Activated CD4-positive, alpha-beta T cell treated with anti-CD3 and anti-CD28 coated beads for 24 hours (primary cell): ENCODE results near the gene MUC20.

Source experiments
- DNase-seq, 2 donors: peaks; one replicate each; pipeline ENCODE4 v3.0.0-alpha.2; 2020; ENCODE audit warnings: low read depth in 2 of 2

Gene MUC20

GRCh38 chr3:195755391-195755790 is 34.6 kb downstream of the MUC20 start:
- DNase-seq, result no peak

GRCh38 chr3:195755791-195756676 is 35.3 kb downstream of the MUC20 start:
- peak in 1 of 2 donors; percentile 12 for DNase-seq

GRCh38 chr3:195757438-195757770 is 36.6 kb downstream of the MUC20 start:
- no peak for DNase-seq

- no peak for DNase-seq
Measured at GRCh38 chr3:195757827-195758226, 37.0 kb downstream of the MUC20 start.

- no peak for DNase-seq
Measured at GRCh38 chr3:195758721-195759353, 38.1 kb downstream of the MUC20 start.

- DNase-seq, result no peak
Measured at GRCh38 chr3:195760345-195761122, 39.8 kb downstream of the MUC20 start.

GRCh38 chr3:195761123-195761566 is 40.4 kb downstream of the MUC20 start:
- no peak for DNase-seq

GRCh38 chr3:195761567-195762248 is 40.9 kb downstream of the MUC20 start:
- no peak for DNase-seq

- DNase-seq, result no peak
Measured at GRCh38 chr3:195762249-195762585, 41.4 kb downstream of the MUC20 start.

GRCh38 chr3:195762611-195763010 is 41.8 kb downstream of the MUC20 start:
- no peak for DNase-seq

GRCh38 chr3:195763076-195763830 is 42.5 kb downstream of the MUC20 start:
- DNase-seq, result no peak

- no peak for DNase-seq
Measured at GRCh38 chr3:195763843-195764825, 43.4 kb downstream of the MUC20 start.

GRCh38 chr3:195764961-195765706 is 44.4 kb downstream of the MUC20 start:
- no peak for DNase-seq

- DNase-seq, result no peak
Measured at GRCh38 chr3:195766671-195767070, 45.9 kb downstream of the MUC20 start.

- no peak for DNase-seq
Measured at GRCh38 chr3:195767792-195768191, 47.0 kb downstream of the MUC20 start.

- no peak for DNase-seq
Measured at GRCh38 chr3:195768414-195768813, 47.6 kb downstream of the MUC20 start.

- DNase-seq, result no peak
Measured at GRCh38 chr3:195768831-195769303, 48.1 kb downstream of the MUC20 start.

GRCh38 chr3:195769551-195769950 is 48.8 kb downstream of the MUC20 start:
- no peak for DNase-seq
